Transverse colon (tissue), 4 donors: ENCODE results near the gene ERC2. TPM values are rescaled to one million over a fixed set of nuclear protein-coding genes. Genes with fewer than 3 reads are reported as not detected.

Source experiments
- DNase-seq: peaks from one replicate; pipeline ENCODE4 v3.0.0-alpha.2; 2019
- H3K27ac ChIP-seq, 4 donors: fragments of 200-600 bp; sonication (generic); 2 replicates each; pipeline ENCODE4 v1.5.1; 2016 to 2018; ENCODE audit warnings: inconsistent platforms in 4 of 4
- H3K27me3 ChIP-seq: fragments of 200-600 bp; sonication (generic); 2 replicates; pipeline ENCODE4 v1.5.1; 2017; ENCODE audit warnings: inconsistent platforms
- H3K36me3 ChIP-seq, 4 donors: fragments of 200-600 bp; sonication (generic); 2 replicates each; pipeline ENCODE4 v1.5.1; 2017 to 2019; ENCODE audit warnings: inconsistent platforms in 4 of 4
- H3K4me1 ChIP-seq, 4 donors: fragments of 200-600 bp; sonication (generic); 2 replicates each; pipeline ENCODE4 v1.5.1; 2017 to 2020; ENCODE audit warnings: inconsistent platforms in 4 of 4
- H3K4me3 ChIP-seq, 4 donors: fragments of 200-600 bp; sonication (generic); 1 replicate in 1 of 4; 2 replicates in 3 of 4; pipeline versions ENCODE4 v1.5.1 to v1.6.1; 2017 to 2019; ENCODE audit warnings: inconsistent platforms in 4 of 4
- H3K9me3 ChIP-seq, 2 donors: fragments of 200-600 bp; sonication (generic); 2 replicates each; pipeline ENCODE4 v1.5.1; 2017 to 2019; ENCODE audit warnings: inconsistent platforms in 2 of 2
- CTCF ChIP-seq, 5 experiments: fragments of 200-600 bp in 3 of 5; fragments of 450-650 bp in 2 of 5; sonication (generic) in 3 of 5; IDR thresholded peaks; 1 replicate in 2 of 5; 2 replicates in 3 of 5; pipeline ENCODE4 v1.5.1; 2016 to 2017; ENCODE audit warnings: antibody characterized with exemption in 5 of 5, inconsistent platforms in 3 of 5, mild to moderate bottlenecking in 2 of 5, moderate library complexity in 1 of 5
- EP300 ChIP-seq: sonication (generic); formaldehyde crosslinking; IDR thresholded peaks from one replicate; pipeline ENCODE4 v1.6.1; 2017; ENCODE audit warnings: antibody characterized with exemption, low read depth
- POLR2A ChIP-seq: fragments of 450-650 bp; IDR thresholded peaks from one replicate; pipeline ENCODE4 v1.6.1; 2016; ENCODE audit warnings: antibody characterized with exemption, mild to moderate bottlenecking, moderate library complexity
- POLR2AphosphoS5 ChIP-seq, 3 donors: sonication (generic); formaldehyde crosslinking; IDR thresholded peaks; one replicate each; pipeline ENCODE4 v1.6.1; 2016; ENCODE audit warnings: antibody characterized with exemption in 3 of 3
- WGBS, 2 donors: methylation state at CpG; one replicate each; pipeline ENCODE4 v1.1.5; 2018; ENCODE audit warnings: low coverage in 1 of 2; 5-methylcytosine and 5-hydroxymethylcytosine counted together
- in situ Hi-C, 4 donors: fragments of 200-750 bp; cut with MboI; loops; one replicate each; pipeline versions ENCODE4 v1.15.0 to v1.15.1; 2017; ENCODE audit warnings: low sequenced_read_pairs in 3 of 4, low pct_ligation_motif_present in 1 of 4, low pct_unique_long_range_greater_than_20kb in 1 of 4
- intact Hi-C: fragments of 100-400 bp; cut with DNase I; formaldehyde crosslinking; loops from one replicate; pipeline ENCODE4 v1.15.1; 2023; ENCODE audit warnings: low total_unique reads
- total RNA-seq, 4 donors: library from RNA; depleted of rRNA; stranded (reverse); fragments of >200 nt; gene quantifications; one replicate each; pipeline ENCODE4 v1.1.0, GENCODE V29; 2016

The ERC2 gene
- total RNA-seq, 4 donors from 2014 or later: 0.41 to 1.3 TPM; not detected in 2

- H3K4me3 ChIP-seq: no peak overlapping the region
- no peak for DNase-seq
- 60 to 67% methylated on average over 1 of the region's 1 CpG for WGBS, 2 donors
- intact Hi-C loops: no loop called here
- no peaks in the 10 kb centered on the region for H3K4me1 ChIP-seq
- no peak for TF ChIP-seq POLR2AphosphoS5 (IDR thresholded peaks at IDR 0.05)
- TF ChIP-seq EP300: no peak
- no peak for TF ChIP-seq CTCF (IDR thresholded peaks at IDR 0.05)
- TF ChIP-seq POLR2A: no peak
- H3K27me3 ChIP-seq: no peaks in the 10 kb centered on the region
- H3K27ac ChIP-seq: no peak overlapping the region
- in situ Hi-C loops: no loop called here
- H3K9me3 ChIP-seq: no peaks in the 10 kb centered on the region
- H3K36me3 ChIP-seq: no peaks in the 10 kb centered on the region
These were observed 343.7 kb downstream of the ERC2 start for GRCh38 chr3:56124546-56124945.

- no peaks in the 10 kb centered on the region for H3K27me3 ChIP-seq
- no peak overlapping the region for H3K27ac ChIP-seq
- intact Hi-C loops (no loop called here), in situ Hi-C loops (no loop called here)
- no peak for TF ChIP-seq EP300
- TF ChIP-seq CTCF (IDR thresholded peaks at IDR 0.05): no peak
- H3K9me3 ChIP-seq: no peaks in the 10 kb centered on the region
- H3K4me1 ChIP-seq: no peaks in the 10 kb centered on the region
- 87 to 95% methylated on average over 3 of the region's 3 CpGs for WGBS, 2 donors
- no peak for DNase-seq
- H3K4me3 ChIP-seq: no peak overlapping the region
- H3K36me3 ChIP-seq: no peaks in the 10 kb centered on the region
These were observed 344.8 kb downstream of the ERC2 start for GRCh38 chr3:56123487-56123886.

GRCh38 chr3:56122911-56123310, 345.4 kb downstream of the ERC2 start:
- Histone ChIP-seq H3K36me3 (no peaks in the 10 kb centered on the region), H3K27ac (no peak overlapping the region), H3K9me3 (no peaks in the 10 kb centered on the region), H3K4me1 (no peaks in the 10 kb centered on the region), H3K4me3 (no peak overlapping the region), H3K27me3 (no peaks in the 10 kb centered on the region)
- no peak for DNase-seq
- 81 to 89% methylated on average over 2 of the region's 2 CpGs for WGBS, 2 donors
- intact Hi-C loops: no loop called here
- TF ChIP-seq EP300 (no peak), CTCF (IDR thresholded peaks at IDR 0.05) (no peak), POLR2A (no peak), POLR2AphosphoS5 (IDR thresholded peaks at IDR 0.05) (no peak)
- in situ Hi-C loops: no loop called here

GRCh38 chr3:56121716-56122115, 346.6 kb downstream of the ERC2 start:
- no peak overlapping the region for H3K4me3 ChIP-seq
- TF ChIP-seq EP300 (no peak), POLR2A (no peak), POLR2AphosphoS5 (IDR thresholded peaks at IDR 0.05) (no peak), CTCF (IDR thresholded peaks at IDR 0.05) (no peak)
- intact Hi-C loops (no loop called here), in situ Hi-C loops (no loop called here)
- no peaks in the 10 kb centered on the region for H3K4me1 ChIP-seq
- DNase-seq: no peak
- no peak overlapping the region for H3K27ac ChIP-seq
- H3K36me3 ChIP-seq: no peaks in the 10 kb centered on the region
- no peaks in the 10 kb centered on the region for H3K27me3 ChIP-seq
- H3K9me3 ChIP-seq: no peaks in the 10 kb centered on the region
- WGBS, 2 donors: 57 to 58% methylated on average over 2 of the region's 2 CpGs
